Measurements from ENCODE around the gene TMEM225B.

DNA sequence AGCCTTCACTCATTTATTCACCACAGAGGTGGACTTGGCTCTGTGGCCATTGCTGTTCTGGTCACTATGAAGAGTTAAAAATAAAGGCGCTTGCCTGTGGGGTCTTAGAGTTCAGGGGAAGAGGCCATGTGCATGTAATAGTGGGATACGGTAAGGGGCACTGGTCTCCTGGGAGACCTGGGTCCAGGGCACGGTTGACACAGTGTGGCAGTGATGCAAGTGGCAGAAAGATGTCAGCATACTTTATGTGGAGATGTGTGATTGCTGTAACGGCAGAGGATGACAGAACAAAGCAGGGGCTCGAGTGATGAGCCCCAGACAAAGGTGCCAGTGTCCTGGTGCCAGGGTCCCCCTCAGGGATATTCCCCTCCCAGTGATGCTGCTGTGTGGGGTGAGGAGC, 27.3 kb downstream of the TMEM225B start:
- TF ChIP-seq, protein P1, sequence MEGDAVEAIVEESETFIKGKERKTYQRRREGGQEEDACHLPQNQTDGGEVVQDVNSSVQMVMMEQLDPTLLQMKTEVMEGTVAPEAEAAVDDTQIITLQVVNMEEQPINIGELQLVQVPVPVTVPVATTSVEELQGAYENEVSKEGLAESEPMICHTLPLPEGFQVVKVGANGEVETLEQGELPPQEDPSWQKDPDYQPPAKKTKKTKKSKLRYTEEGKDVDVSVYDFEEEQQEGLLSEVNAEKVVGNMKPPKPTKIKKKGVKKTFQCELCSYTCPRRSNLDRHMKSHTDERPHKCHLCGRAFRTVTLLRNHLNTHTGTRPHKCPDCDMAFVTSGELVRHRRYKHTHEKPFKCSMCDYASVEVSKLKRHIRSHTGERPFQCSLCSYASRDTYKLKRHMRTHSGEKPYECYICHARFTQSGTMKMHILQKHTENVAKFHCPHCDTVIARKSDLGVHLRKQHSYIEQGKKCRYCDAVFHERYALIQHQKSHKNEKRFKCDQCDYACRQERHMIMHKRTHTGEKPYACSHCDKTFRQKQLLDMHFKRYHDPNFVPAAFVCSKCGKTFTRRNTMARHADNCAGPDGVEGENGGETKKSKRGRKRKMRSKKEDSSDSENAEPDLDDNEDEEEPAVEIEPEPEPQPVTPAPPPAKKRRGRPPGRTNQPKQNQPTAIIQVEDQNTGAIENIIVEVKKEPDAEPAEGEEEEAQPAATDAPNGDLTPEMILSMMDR (IDR thresholded peaks at IDR 0.05; ENCODE audit: low read length): no peak
- TF ChIP-seq EZH2 (IDR thresholded peaks at IDR 0.05; ENCODE audit: borderline replicate concordance, low read length): no peak

Data from OCI-LY1 (cell line).